ENCODE results near the gene CDPF1. TPM values are rescaled to one million over a fixed set of nuclear protein-coding genes. Genes with fewer than 3 reads are reported as not detected.

CDPF1 gene
- total RNA-seq, 2 experiments from 2014 or later = 11.6 to 11.7 TPM

Other genes with a start within 250 kb of the CDPF1 start
- 10 to 100 TPM; 17.9 to 18.1 TPM for gene PPARA, start 99.8 kb downstream of the CDPF1 start, total RNA-seq
- gene PKDREJ, start 13.1 kb upstream of the CDPF1 start, total RNA-seq = not detected
- 10 to 100 TPM; 20.0 to 25.1 TPM for gene TTC38, start 17.7 kb upstream of the CDPF1 start, total RNA-seq
- gene GTSE1, start 46.6 kb upstream of the CDPF1 start, total RNA-seq = 100 to 1,000 TPM; 111 to 114 TPM
- 10 to 100 TPM; 84.0 to 84.6 TPM for gene TRMU, start 85.4 kb upstream of the CDPF1 start, total RNA-seq

Measured in activated CD8-positive, alpha-beta T cell treated with anti-CD3 and anti-CD28 coated beads, Interleukin-2, amount 10 ng/mL, durations not matched to agents 7 days and 5 days (primary cell).